ENCODE measurements around the gene ATP5ME.

The ATP5ME gene

GRCh38 chr4:704971-705277 lies 30.8 kb upstream of the ATP5ME start:
- H3K36me3 ChIP-seq (ENCODE audit: control insufficient read depth, low read length), result peaks cover 23% of the 10 kb centered on the region
- H4K20me1 ChIP-seq (ENCODE audit: control insufficient read depth, insufficient read depth, low read depth, low read length), result peaks cover 10% of the 10 kb centered on the region; the same call in 1 of the 2 replicates
- H3K4me1 ChIP-seq (ENCODE audit: control insufficient read depth, low read length), result peaks cover 30% of the 10 kb centered on the region
- no peak overlapping the region for H3K27ac ChIP-seq (ENCODE audit: low read depth, low read length)
- no peaks in the 10 kb centered on the region for H3K9me2 ChIP-seq (replicated peaks; ENCODE audit: control insufficient read depth, low read length)
- peak overlapping the region; percentile 67 for H3K4me2 ChIP-seq (ENCODE audit: low read length)
- peaks cover 43% of the 10 kb centered on the region for H3K79me2 ChIP-seq (ENCODE audit: control insufficient read depth, low read length)
- no peaks in the 10 kb centered on the region for H3K9me3 ChIP-seq (ENCODE audit: control insufficient read depth, insufficient read depth, low read length)
- H3F3A ChIP-seq (ENCODE audit: control insufficient read depth, insufficient read depth), result peaks cover 3% of the 10 kb centered on the region; the same call in 1 of the 2 replicates
- no peak for TF ChIP-seq EZH2phosphoT487 (IDR thresholded peaks at IDR 0.05; ENCODE audit: borderline replicate concordance, low read length)
- TF ChIP-seq CTCF (IDR thresholded peaks at IDR 0.05; ENCODE audit: low read depth, low read length, poor library complexity, severe bottlenecking), result no peak
- H3K4me3 ChIP-seq (ENCODE audit: low read length), result peak overlapping the region; percentile 98
- H3K27me3 ChIP-seq (ENCODE audit: control insufficient read depth, low read length), result no peaks in the 10 kb centered on the region

- Histone ChIP-seq H3K27me3 (ENCODE audit: control insufficient read depth, low read length) (no peaks in the 10 kb centered on the region), H4K20me1 (ENCODE audit: control insufficient read depth, insufficient read depth, low read depth, low read length) (peaks cover 9% of the 10 kb centered on the region; the same call in 1 of the 2 replicates), H3K9me3 (ENCODE audit: control insufficient read depth, insufficient read depth, low read length) (no peaks in the 10 kb centered on the region), H3K9me2 (replicated peaks; ENCODE audit: control insufficient read depth, low read length) (no peaks in the 10 kb centered on the region), H3K36me3 (ENCODE audit: control insufficient read depth, low read length) (peaks cover 18% of the 10 kb centered on the region), H3K79me2 (ENCODE audit: control insufficient read depth, low read length) (peaks cover 37% of the 10 kb centered on the region), H3K27ac (ENCODE audit: low read depth, low read length) (no peak overlapping the region), H3K4me3 (ENCODE audit: low read length) (no peak overlapping the region), H3K4me1 (ENCODE audit: control insufficient read depth, low read length) (peaks cover 36% of the 10 kb centered on the region), H3F3A (ENCODE audit: control insufficient read depth, insufficient read depth) (no peaks in the 10 kb centered on the region; the same call in 1 of the 2 replicates), H3K4me2 (ENCODE audit: low read length) (no peak overlapping the region)
- TF ChIP-seq EZH2phosphoT487 (IDR thresholded peaks at IDR 0.05; ENCODE audit: borderline replicate concordance, low read length), result no peak
- no peak for TF ChIP-seq CTCF (IDR thresholded peaks at IDR 0.05; ENCODE audit: low read depth, low read length, poor library complexity, severe bottlenecking)
Measured at GRCh38 chr4:704198-704891, 30.3 kb upstream of the ATP5ME start.

- H3F3A ChIP-seq (ENCODE audit: control insufficient read depth, insufficient read depth), result peaks cover 2% of the 10 kb centered on the region; the same call in 1 of the 2 replicates
- H3K4me2 ChIP-seq (ENCODE audit: low read length), result no peak overlapping the region
- H4K20me1 ChIP-seq (ENCODE audit: control insufficient read depth, insufficient read depth, low read depth, low read length), result peaks cover 1% of the 10 kb centered on the region; the same call in 1 of the 2 replicates
- peaks cover 11% of the 10 kb centered on the region for H3K36me3 ChIP-seq (ENCODE audit: control insufficient read depth, low read length)
- H3K4me1 ChIP-seq (ENCODE audit: control insufficient read depth, low read length), result peaks cover 43% of the 10 kb centered on the region
- H3K79me2 ChIP-seq (ENCODE audit: control insufficient read depth, low read length), result peaks cover 30% of the 10 kb centered on the region
- no peaks in the 10 kb centered on the region for H3K9me3 ChIP-seq (ENCODE audit: control insufficient read depth, insufficient read depth, low read length)
- H3K9me2 ChIP-seq (replicated peaks; ENCODE audit: control insufficient read depth, low read length), result no peaks in the 10 kb centered on the region
- no peaks in the 10 kb centered on the region for H3K27me3 ChIP-seq (ENCODE audit: control insufficient read depth, low read length)
- TF ChIP-seq EZH2phosphoT487 (IDR thresholded peaks at IDR 0.05; ENCODE audit: borderline replicate concordance, low read length), result no peak
- TF ChIP-seq CTCF (IDR thresholded peaks at IDR 0.05; ENCODE audit: low read depth, low read length, poor library complexity, severe bottlenecking), result no peak
- H3K27ac ChIP-seq (ENCODE audit: low read depth, low read length), result no peak overlapping the region
- H3K4me3 ChIP-seq (ENCODE audit: low read length), result no peak overlapping the region
Measured at GRCh38 chr4:703336-704197, 29.5 kb upstream of the ATP5ME start.

Measured in DOHH2 (cell line).